ENCODE measurements around the gene RNF220.
"Not testable (repeated sequence)": the region's sequence is repeated elsewhere in the genome, so short reads cannot be mapped to it uniquely, and the experiment has no call there.

RNF220 gene

GRCh38 chr1:44661781-44662682, 257.0 kb downstream of the RNF220 start:
- DNase-seq: no peak

GRCh38 chr1:44662683-44663030, 257.6 kb downstream of the RNF220 start:
- DNase-seq: no peak

GRCh38 chr1:44663417-44663816, 258.4 kb downstream of the RNF220 start:
- no peak for DNase-seq

GRCh38 chr1:44664730-44665370, 259.8 kb downstream of the RNF220 start:
- no peak for DNase-seq

- not testable (repeated sequence) for DNase-seq
These were observed 261.7 kb downstream of the RNF220 start for GRCh38 chr1:44666719-44667118.

GRCh38 chr1:44670751-44671640, 265.9 kb downstream of the RNF220 start:
- DNase-seq: no peak

- DNase-seq: no peak
These were observed 267.4 kb downstream of the RNF220 start for GRCh38 chr1:44672254-44672955.

- DNase-seq: no peak
These were observed 268.1 kb downstream of the RNF220 start for GRCh38 chr1:44672961-44673674.

GRCh38 chr1:44673675-44674112, 268.6 kb downstream of the RNF220 start:
- DNase-seq: no peak

GRCh38 chr1:44674113-44675000, 269.3 kb downstream of the RNF220 start, which contains the start of the genes ARMH1 and TMEM53:
Gene ARMH1, plus strand, starts transcription at chr1:44674714. Its CDS starts 14,984 bp downstream, at chr1:44689698.
Gene TMEM53, minus strand, starts transcription at chr1:44674481. Its CDS starts 90 bp downstream, at chr1:44674391.
- DNase-seq: peak; percentile 93 to 98 (median 94)

- no peak for DNase-seq
These were observed 270.1 kb downstream of the RNF220 start for GRCh38 chr1:44675186-44675585.

GRCh38 chr1:44676484-44677200, 271.6 kb downstream of the RNF220 start:
- no peak for DNase-seq

GRCh38 chr1:44677201-44677766, 272.2 kb downstream of the RNF220 start:
- no peak for DNase-seq

GRCh38 chr1:44678120-44678519, 273.1 kb downstream of the RNF220 start:
- DNase-seq: no peak

- no peak for DNase-seq
These were observed 273.6 kb downstream of the RNF220 start for GRCh38 chr1:44678626-44679025.

GRCh38 chr1:44679468-44679867, 274.4 kb downstream of the RNF220 start:
- no peak for DNase-seq

- DNase-seq: no peak
These were observed 277.1 kb downstream of the RNF220 start for GRCh38 chr1:44681905-44682882.

GRCh38 chr1:44682883-44683265, 277.8 kb downstream of the RNF220 start:
- DNase-seq: no peak
